GM18520 (cell line): ENCODE results near the gene KIF13A.
"Not testable (repeated sequence)": the region's sequence is repeated elsewhere in the genome, so short reads cannot be mapped to it uniquely, and the experiment has no call there.

ENCODE experiments used
- ATAC-seq: cut with Tn5 transposase; IDR thresholded peaks from one replicate; pipeline ENCODE4 v1.9.1; 2021; ENCODE audit not compliant: unreplicated experiment

The KIF13A gene

GRCh38 chr6:17987447-17987696 lies at the start of gene KIF13A:
Gene KIF13A, minus strand, starts transcription at chr6:17987635. Its CDS starts 172 bp downstream, at chr6:17987463.
- ATAC-seq = no peak

DNA sequence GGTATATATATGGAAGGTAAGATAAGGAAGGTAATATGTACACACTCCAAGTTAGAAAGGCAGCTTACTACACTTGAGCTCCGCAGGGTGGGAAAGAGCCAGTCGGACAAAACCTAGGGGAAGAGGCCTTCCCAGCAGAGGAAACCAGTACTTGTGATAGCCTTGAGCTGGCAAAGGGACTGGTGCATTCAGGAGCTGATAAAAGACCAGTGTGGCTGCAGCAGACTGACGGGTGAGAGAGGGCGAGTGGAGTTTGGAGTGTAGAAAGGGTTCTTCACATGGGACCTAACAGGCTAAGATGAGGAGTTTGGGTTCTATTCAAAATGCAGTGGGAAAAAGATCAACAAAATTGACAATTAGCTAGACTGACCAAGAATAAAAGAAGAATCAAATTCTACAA lies 49.3 kb upstream of the KIF13A start:
- no peak for ATAC-seq

DNA sequence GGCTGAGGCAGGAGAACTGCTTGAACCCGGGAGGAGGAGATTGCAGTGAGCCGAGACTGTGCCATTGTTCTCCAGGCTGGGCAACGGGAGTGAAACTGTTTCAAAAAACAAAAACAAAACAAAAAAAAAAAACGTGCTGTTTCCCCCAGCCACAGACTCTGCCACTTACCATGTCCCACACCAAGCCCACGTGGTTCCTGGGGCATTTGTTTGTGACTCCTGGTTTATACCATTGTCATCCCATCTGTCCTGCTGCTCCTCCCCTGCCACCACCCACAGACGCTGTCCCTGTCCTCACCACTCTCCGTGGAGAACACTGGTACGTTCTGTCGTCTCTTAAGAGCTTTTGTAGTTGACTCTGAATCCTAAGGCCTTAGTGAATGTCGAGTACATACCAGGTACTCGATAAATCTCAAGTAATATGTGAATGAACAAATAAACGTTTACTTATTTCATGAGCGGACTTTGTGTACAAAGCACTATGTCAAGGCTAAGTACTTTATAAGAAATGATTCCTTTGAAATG lies 48.0 kb upstream of the KIF13A start:
- no peak for ATAC-seq

DNA sequence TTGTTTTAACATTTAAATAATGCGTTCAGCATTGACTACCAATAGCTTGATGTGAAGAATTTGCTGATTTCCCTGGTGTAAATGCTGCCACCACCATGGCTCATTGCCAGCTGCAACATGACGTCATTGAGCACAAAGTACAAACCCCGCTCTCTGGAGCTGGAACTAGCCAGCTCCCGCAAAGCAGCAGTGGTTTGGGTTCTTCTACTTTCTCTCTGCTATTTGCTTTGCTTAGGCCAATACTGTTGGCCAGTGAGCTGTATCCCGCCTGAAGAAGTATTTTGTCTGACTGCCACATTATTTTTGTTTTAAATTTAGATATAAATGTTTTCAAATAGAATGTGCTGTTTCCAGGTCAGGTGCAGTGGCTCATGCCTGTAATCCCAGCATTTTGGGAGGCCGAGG lies 47.4 kb upstream of the KIF13A start:
- ATAC-seq = no peak

DNA sequence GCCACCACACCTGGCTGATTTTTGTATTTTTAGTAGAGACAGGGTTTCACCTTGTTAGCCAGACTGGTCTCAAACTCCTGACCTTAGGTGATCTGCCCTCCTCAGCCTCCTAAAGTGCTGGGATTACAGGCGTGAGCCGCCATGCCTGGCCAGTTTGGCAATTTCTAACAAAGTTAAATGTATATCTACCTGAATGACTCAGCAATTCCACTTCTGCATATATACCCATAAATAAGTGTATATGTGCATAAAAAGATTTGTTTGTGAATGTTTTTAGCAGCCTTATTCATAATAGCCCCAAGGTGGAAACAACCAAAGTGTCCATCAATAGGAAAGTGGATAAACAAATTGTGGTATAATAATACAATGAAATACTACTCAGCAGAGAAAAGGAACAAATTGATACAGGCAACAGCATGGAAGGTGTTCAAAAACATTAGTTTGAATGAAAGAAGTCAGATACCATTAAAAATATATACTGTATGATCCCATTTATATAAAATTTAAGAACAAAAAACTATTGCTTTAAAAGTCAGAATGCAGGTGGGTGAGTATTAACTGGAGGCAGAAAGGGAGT lies 44.3 kb upstream of the KIF13A start:
- ATAC-seq = no peak

- no peak for ATAC-seq
Measured at GRCh38 chr6:18031189-18031588, 43.8 kb upstream of the KIF13A start.

- ATAC-seq = no peak
Measured at GRCh38 chr6:18028332-18028731, 40.9 kb upstream of the KIF13A start.

GRCh38 chr6:18025596-18025995 lies 38.2 kb upstream of the KIF13A start:
- ATAC-seq = no peak

DNA sequence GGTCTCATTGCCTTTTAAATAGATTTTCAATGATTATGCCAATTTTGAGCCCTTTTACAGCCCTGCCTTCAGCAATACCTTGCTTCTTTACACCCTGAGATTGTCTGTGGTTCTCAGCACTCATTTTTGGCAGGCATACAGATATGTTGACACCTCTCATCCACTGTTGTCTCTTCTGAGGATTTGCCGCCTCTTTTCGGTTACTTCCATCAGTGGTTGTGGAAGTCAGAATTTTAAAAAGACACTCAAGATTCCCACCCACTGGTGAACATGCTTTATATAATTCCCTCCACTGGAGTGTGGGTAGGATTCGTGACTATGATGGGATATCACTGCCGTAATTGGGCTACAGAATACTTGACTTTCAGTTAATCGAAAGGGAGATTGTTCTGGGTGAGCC lies 37.4 kb upstream of the KIF13A start:
- no peak for ATAC-seq

DNA sequence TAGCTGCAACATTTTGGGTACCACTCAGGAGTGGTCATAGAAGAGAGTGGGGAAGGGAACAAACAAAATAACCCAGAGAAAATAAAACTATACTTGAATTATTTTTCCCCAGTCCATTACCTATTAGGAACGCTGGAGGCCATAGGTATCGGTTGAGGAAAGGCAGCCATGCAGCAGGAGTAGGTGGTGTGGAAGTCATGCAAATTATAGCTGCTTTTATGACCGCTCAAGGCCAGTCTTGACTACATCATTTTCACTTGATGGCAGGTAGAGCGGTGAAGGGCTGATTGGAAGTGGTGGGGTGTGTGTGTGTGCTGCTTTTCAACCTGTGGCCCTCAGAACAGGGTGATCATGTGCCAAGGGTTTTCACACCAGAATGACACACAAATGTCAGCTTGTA lies 36.5 kb upstream of the KIF13A start:
- ATAC-seq = no peak

- ATAC-seq = no peak
Measured at GRCh38 chr6:18022398-18023231, 35.2 kb upstream of the KIF13A start.

DNA sequence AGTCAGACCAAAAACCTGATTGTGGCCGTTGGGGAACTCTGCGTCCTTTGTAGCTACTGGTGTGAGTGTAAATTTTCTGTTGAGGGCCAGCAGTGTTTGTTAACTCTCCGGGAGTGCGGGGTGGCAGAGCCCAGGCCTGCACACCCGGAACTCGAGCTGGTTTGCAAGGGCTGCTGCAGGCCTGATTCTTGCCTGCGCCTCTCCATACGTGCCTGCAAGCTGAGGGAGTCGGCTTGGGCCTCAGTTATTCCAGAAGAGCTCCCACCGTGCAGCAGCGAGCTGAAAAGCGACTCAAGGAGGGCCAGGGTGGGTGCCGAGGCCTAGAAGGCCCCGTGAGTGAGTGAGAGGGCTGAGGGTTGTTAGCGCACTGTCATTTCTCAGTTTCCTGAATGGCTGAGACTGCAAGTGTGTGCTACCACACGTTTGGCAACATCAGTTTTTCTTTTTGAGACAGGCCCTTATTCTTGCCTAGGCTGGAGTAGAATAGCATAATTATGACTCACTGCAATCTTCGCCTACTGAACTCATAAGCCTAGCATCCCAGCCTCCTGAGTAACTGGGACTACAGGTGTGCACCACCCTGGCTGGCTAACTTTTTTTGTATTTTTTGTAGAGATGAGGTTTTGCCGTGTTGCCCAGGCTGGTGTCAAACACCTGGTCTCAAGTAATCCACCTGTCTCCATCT lies 33.9 kb upstream of the KIF13A start:
- no peak for ATAC-seq

- not testable (repeated sequence) for ATAC-seq
Measured at GRCh38 chr6:18020545-18020944, 33.1 kb upstream of the KIF13A start.

DNA sequence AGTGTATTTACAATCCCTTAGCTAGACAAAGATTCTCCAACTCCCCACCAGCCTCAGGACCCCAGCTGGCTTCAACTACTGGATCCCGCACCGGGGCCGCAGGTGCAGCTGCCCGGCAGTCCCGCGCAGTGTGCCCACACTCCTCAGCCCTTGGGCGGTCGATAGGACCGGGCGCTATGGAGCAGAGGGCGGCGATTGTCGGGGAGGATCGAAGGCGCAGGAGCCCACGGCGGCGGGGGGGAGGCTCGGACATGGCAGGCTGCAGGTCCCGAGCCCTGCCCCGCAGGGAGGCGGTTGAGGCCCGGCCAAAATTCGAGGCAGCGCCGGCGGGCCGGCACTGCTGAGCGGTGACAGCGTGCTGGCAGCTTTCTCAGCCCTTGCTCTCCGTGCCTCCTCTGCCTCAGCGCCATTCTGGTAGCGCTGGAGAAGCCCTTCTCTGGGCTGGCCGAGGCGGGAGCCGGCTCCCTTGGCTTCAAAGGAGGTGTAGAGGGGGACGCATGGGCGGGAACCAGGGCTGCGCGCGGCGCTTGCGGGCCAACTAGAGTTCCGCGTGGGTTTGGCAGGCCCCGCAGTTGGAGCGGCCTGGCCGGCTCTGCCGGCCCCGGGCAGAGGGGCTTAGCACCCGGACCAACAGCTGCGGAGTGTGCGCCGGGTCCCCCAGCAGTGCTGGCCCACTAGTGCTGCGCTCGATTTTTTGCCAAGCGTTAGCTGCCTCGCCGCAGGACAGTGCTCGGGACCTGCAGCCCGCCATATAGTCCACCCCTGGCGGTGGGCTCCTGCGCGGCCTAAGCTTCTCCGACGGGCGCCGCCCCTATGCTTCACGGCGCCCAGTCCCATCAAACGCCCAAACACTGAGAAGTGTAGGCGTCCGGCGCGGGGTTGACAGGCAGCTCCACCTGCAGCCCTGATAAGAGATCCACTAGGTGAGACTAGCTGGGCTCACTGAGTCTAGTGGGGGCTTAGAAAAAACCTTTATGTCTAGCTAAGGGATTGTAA lies 32.4 kb upstream of the KIF13A start:
- ATAC-seq = no peak

DNA sequence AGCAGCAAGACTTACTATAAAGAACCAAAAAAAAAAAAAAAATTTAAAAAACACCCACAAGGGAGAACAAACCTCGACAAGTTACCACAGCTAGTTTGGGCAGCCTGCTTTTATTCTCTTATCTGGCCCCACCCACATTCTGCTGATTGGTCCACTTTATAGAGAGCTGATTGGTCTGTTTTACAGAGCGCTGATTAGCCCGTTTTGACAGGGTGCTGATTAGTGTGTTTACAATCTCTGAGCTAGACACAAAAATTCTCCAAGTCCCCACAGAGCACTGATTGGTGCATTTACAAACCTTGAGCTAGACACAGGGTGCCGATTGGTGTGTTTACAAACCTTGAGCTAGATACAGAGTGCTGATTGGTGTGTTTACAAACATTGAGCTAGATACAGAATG lies 31.7 kb upstream of the KIF13A start:
- not testable (repeated sequence) for ATAC-seq

GRCh38 chr6:18016698-18017097 lies 29.3 kb upstream of the KIF13A start:
- ATAC-seq = no peak

- no peak for ATAC-seq
Measured at GRCh38 chr6:18016133-18016532, 28.7 kb upstream of the KIF13A start.

DNA sequence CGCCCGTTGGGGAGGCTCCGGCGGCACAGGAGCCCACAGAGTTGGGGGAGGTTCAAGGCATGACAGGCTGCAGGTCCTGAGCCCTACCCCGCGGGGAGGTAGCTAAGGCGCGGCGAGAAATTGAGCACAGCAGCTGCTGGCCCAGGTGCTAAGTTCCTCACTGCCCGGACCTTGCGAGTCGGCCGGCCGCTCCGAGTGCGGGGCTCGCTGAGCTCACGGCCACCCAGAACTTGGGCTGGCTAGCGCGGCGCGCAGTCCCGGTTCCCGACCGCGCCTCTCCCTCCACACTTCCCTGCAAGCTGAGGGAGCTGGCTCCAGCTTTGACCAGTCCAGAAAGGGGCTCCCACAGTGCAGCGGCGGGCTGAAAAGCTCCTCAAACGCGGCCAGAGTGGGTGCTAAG lies 23.9 kb upstream of the KIF13A start:
- no peak for ATAC-seq

GRCh38 chr6:18010540-18010939 lies 23.1 kb upstream of the KIF13A start:
- not testable (repeated sequence) for ATAC-seq

DNA sequence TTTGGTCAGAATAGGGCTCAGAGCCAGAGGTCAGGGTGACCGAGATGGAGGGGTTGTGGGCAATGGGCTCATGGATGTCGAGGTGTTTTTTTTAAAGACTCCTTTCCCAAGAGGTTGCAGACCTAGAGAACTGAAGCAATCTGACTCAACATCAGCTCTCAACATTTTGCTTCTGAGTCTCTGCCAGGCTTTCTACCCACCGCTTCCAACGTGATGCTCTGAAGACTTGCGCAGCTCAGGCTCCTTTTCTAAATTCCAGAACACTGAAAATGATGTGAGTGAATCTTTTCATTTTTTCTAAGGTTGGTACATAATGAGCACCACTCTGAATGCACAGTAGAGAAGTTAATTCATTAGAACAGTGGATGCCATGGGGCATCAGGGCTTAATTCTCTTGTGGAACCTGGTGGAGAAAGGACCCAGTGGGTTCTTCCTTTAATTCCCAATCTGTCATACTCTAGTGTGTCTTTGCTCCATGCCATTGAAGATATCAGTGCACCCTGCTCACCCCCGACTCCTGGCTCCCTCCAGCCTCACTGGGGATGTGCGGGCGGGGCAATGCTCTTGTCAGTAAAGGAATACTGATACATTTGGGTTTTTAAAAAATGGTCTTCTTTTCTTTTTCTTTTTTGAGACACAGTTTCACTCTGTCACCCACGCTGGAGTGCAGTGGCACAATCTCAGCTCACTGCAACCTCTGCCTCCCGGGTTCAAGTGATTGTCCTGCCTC lies 17.0 kb upstream of the KIF13A start:
- no peak for ATAC-seq
